Measurements from ENCODE around the gene PIM1.

- TF ChIP-seq CTCF (optimal IDR thresholded peaks at IDR 0.05 in 1 of 3, IDR thresholded peaks at IDR 0.05 in 1 of 3, conservative IDR thresholded peaks at IDR 0.05 in 1 of 3; ENCODE audit: extremely low read depth in 1 of 3, insufficient read depth in 2 of 3, low read length in 3 of 3), result no peak
- TF ChIP-seq EZH2 (IDR thresholded peaks at IDR 0.05; ENCODE audit: low read length), result no peak
These were observed 39.2 kb upstream of the PIM1 start for GRCh38 chr6:37130704-37131103.
